K562 treated with DMSO at 1 percent for 48 hours (cell line): Measurements from ENCODE around the gene ANKRD12. TPM values are rescaled to one million over a fixed set of nuclear protein-coding genes. Genes with fewer than 3 reads are reported as not detected.

Source experiments
- total RNA-seq: library from RNA; unstranded; fragments of 300-600 nt; gene quantifications from 2 replicates; pipeline ENCODE4 v1.2.3, GENCODE V29; 2022; ENCODE audit warnings: low replicate concordance; ENCODE audit errors: extremely low read depth

ANKRD12 gene
- not detected in 2 replicates for total RNA-seq

GRCh38 chr18:9136315-9137155 is at the start of gene ANKRD12:
Gene ANKRD12, plus strand, starts transcription at chr18:9136781. Its CDS starts 45,652 bp downstream, at chr18:9182433.

GRCh38 chr18:9102508-9103375 is 33.8 kb upstream of the ANKRD12 start, which contains the start of gene NDUFV2:
Gene NDUFV2, plus strand, starts transcription at chr18:9102699. Its CDS starts 45 bp downstream, at chr18:9102744.

GRCh38 chr18:9334329-9334972 is 197.9 kb downstream of the ANKRD12 start, which contains the start of gene TWSG1:
Gene TWSG1, plus strand, starts transcription at chr18:9334773. Its CDS starts 2,457 bp downstream, at chr18:9337230.

Other genes with a start within 250 kb of the ANKRD12 start
- not detected in 2 replicates for gene NDUFV2, start 34.1 kb upstream of the ANKRD12 start, total RNA-seq
- gene TWSG1, start 198.0 kb downstream of the ANKRD12 start, total RNA-seq, result not detected in 2 replicates